Ishikawa (cell line): Measurements from ENCODE around the gene ASPG.

ENCODE experiments used
- CEBPB ChIP-seq: IDR thresholded peaks from 2 replicates; pipeline ENCODE4 v1.6.1; 2012
- CREB1 ChIP-seq: IDR thresholded peaks from 2 replicates; pipeline ENCODE4 v1.6.1; 2012; ENCODE audit warnings: low read depth
- EGR1 ChIP-seq: IDR thresholded peaks from 2 replicates; pipeline ENCODE4 v1.6.1; 2012
- EP300 ChIP-seq: IDR thresholded peaks from 2 replicates; pipeline ENCODE4 v1.6.1; 2012; ENCODE audit warnings: borderline replicate concordance
- FOXM1 ChIP-seq: IDR thresholded peaks from 2 replicates; pipeline ENCODE4 v1.6.1; 2012; ENCODE audit warnings: low read depth, borderline replicate concordance
- MAX ChIP-seq: IDR thresholded peaks from 2 replicates; pipeline ENCODE4 v1.6.1; 2012
- NFIC ChIP-seq: IDR thresholded peaks from 2 replicates; pipeline ENCODE4 v1.6.1; 2012
- RAD21 ChIP-seq: IDR thresholded peaks from 2 replicates; pipeline ENCODE4 v1.6.1; 2012; ENCODE audit warnings: low read depth
- REST ChIP-seq: IDR thresholded peaks from 2 replicates; pipeline ENCODE4 v1.6.1; 2012; ENCODE audit warnings: low read depth, mild to moderate bottlenecking
- TAF1 ChIP-seq: IDR thresholded peaks from 2 replicates; pipeline ENCODE4 v1.6.1; 2012; ENCODE audit warnings: low read depth, mild to moderate bottlenecking
- TCF12 ChIP-seq: IDR thresholded peaks from 2 replicates; pipeline ENCODE4 v1.6.1; 2012; ENCODE audit warnings: low read depth
- TEAD4 ChIP-seq: IDR thresholded peaks from 2 replicates; pipeline ENCODE4 v1.6.1; 2012
- USF1 ChIP-seq: IDR thresholded peaks from 2 replicates; pipeline ENCODE4 v1.6.1; 2012
- YY1 ChIP-seq: IDR thresholded peaks from 2 replicates; pipeline ENCODE4 v1.6.1; 2012; ENCODE audit warnings: low read depth
- ZBTB7A ChIP-seq: IDR thresholded peaks from 2 replicates; pipeline ENCODE4 v1.6.1; 2012; ENCODE audit warnings: low read depth

The ASPG gene

GRCh38 chr14:104085889-104086201, 345 bp downstream of the ASPG start:
- no peak for TF ChIP-seq ZBTB7A

- TF ChIP-seq CEBPB: no peak
- no peak for TF ChIP-seq TEAD4
- no peak for TF ChIP-seq USF1
- no peak for TF ChIP-seq TAF1
- TF ChIP-seq REST: no peak
- no peak for TF ChIP-seq ZBTB7A
- no peak for TF ChIP-seq MAX
Measured at GRCh38 chr14:104086210-104086660, 735 bp downstream of the ASPG start.

- TF ChIP-seq TCF12 (no peak), FOXM1 (no peak), YY1 (no peak), NFIC (no peak), TAF1 (no peak), USF1 (no peak), ZBTB7A (no peak), MAX (no peak), EP300 (no peak), EGR1 (no peak), TEAD4 (no peak)
Measured at GRCh38 chr14:104086661-104087461, 1.4 kb downstream of the ASPG start.

- TF ChIP-seq TAF1 (no peak), ZBTB7A (no peak), CREB1 (no peak), CEBPB (no peak), EP300 (no peak), TEAD4 (no peak), RAD21 (no peak), USF1 (no peak), FOXM1 (no peak), TCF12 (no peak), NFIC (no peak), EGR1 (no peak), YY1 (no peak)
Measured at GRCh38 chr14:104087505-104087904, 2.0 kb downstream of the ASPG start.

GRCh38 chr14:104087981-104088850, 2.7 kb downstream of the ASPG start:
- TF ChIP-seq EGR1 (no peak), REST (no peak), EP300 (no peak), CREB1 (no peak), YY1 (no peak), TAF1 (no peak), TEAD4 (no peak), FOXM1 (no peak), NFIC (no peak), MAX (no peak), USF1 (no peak), CEBPB (no peak), RAD21 (no peak), ZBTB7A (no peak), TCF12 (no peak)
